ENCODE results near the gene ARHGAP31.

DNA sequence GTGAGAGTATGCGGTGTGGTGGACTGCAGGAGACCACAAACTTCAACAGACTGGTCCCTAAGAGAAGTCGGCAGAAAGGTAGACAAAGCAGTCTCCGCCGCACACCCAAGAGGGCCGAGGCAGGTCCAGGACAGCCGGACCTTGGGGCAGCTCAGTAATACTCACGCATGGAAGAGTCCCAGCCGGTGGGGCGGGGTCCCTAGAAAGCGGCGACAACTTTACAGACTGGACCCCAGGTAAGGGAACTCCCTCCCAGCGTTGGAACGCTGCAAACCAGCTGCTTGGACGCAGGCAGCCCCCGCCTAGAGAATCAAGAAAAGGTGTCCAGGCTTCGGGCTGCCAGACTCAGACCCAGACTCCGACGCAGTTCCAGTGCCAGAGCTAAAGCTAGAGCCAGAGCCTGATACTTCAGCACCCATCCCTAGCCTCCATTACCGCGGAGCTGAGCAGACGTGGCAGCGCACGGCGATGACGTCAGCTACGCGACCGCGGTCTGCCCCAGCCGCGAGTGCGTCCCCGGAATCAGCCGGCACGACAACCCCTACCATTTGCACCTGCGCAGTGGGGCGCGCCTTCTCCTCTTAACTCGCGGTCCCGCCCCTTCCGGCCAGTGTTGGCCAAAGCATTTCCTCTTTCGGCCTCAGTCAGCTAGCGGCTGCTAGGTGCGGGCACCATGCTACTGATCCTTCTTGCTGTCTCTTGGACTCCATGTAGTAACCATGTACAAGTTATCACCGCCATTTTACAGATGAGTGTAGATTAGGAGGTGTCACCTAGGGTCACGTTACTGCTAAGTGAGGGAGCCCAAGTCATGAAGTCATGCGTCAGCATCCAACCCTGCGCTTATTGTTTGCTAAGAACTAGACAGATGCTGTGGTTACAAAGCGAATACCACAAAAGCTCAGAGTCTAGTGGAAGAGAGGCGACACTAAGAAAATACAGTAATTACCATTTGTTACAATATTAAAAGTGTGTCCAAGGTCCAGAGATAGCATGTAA is 169.3 kb downstream of the ARHGAP31 start, which contains the start of gene TMEM39A:
- TF ChIP-seq, protein P1, sequence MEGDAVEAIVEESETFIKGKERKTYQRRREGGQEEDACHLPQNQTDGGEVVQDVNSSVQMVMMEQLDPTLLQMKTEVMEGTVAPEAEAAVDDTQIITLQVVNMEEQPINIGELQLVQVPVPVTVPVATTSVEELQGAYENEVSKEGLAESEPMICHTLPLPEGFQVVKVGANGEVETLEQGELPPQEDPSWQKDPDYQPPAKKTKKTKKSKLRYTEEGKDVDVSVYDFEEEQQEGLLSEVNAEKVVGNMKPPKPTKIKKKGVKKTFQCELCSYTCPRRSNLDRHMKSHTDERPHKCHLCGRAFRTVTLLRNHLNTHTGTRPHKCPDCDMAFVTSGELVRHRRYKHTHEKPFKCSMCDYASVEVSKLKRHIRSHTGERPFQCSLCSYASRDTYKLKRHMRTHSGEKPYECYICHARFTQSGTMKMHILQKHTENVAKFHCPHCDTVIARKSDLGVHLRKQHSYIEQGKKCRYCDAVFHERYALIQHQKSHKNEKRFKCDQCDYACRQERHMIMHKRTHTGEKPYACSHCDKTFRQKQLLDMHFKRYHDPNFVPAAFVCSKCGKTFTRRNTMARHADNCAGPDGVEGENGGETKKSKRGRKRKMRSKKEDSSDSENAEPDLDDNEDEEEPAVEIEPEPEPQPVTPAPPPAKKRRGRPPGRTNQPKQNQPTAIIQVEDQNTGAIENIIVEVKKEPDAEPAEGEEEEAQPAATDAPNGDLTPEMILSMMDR (IDR thresholded peaks at IDR 0.05; ENCODE audit: low read depth, low read length), result no peak
- TF ChIP-seq POLR2A (IDR thresholded peaks at IDR 0.05; ENCODE audit: extremely low read depth, insufficient read length), result peak; percentile 99
